ENCODE results near the gene NUBP1.
"Not testable (repeated sequence)": the region's sequence is repeated elsewhere in the genome, so short reads cannot be mapped to it uniquely, and the experiment has no call there.

Gene NUBP1

GRCh38 chr16:10752843-10753523 is 9.3 kb downstream of the NUBP1 start:
- DNase-seq, result peak; percentile 25

GRCh38 chr16:10753670-10754069 is 10.0 kb downstream of the NUBP1 start:
- DNase-seq, result no peak

- DNase-seq, result no peak
Observed at GRCh38 chr16:10754941-10755340, 11.3 kb downstream of the NUBP1 start.

GRCh38 chr16:10756574-10756973 is 12.9 kb downstream of the NUBP1 start:
- DNase-seq, result no peak

DNA sequence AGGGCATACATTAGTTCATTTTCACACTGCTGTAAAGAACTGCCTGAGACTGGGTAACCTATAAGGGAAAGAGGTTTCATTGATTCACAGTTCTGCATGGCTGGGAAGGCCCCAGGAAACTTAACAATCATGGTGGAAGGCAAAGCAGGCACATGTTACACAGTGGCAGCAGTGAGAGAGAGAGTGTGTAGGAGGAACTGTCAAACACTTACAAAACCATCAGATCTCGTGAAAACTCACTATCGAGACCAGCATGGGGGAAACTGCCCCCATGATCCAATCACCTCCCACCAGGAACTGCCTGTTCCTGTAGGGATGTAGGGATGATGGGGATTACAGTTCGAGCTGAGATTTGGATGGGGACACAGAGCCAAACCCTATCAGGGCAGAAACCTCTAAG is 17.2 kb downstream of the NUBP1 start:
- no peak for DNase-seq

DNA sequence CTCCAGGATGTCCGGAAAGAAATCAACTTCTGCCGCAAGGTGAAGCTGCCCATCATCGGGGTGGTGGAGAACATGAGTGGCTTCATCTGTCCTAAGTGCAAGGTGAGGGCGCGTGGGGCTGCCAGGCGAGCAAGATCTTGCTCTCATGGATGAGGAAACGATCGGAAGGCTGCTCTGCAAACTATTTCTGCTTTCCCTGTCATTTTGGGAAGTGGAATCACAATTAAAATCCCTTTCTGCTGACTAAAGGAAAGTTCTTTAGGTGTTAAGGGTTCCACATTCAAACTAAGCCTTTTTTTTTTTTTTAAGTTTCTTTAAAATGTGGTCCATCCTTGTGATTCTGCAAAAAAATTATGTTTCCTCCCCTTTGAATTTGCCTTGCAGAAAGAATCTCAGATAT is 17.7 kb downstream of the NUBP1 start:
- no peak for DNase-seq

DNA sequence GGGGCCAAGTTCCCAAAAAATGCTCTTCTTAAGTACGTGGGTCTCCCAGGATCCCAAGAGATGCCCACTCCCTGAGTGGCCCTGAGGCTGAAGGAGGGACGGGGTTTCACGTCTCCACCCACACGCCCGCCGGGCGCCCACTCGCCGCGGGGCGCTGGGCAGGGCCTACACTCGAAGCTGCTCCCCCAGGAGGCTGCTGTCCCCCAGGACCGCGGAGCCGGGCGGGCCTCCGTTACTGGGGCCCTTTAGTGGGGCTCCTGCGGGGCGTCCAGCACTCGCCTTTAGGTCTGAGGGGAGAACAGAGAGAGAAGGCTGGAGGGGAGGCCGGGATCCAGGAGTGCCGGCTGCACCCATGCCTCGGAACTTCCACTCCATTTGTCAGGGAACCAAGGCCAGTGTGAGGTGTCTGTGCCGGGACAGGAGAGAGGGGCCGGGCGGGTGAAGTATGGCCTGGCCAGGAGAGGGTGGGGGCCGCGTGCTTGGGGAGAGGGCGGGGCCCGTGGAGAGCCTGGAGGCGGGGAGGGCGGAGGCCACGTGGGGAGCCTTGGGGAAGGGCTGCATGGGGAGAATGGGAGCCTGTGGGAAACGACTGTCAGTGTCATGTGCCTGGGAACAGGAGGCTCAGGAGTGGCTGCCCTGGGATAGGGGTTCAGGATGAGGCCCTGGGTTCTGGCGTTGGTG is 18.8 kb downstream of the NUBP1 start:
- DNase-seq, result no peak

DNA sequence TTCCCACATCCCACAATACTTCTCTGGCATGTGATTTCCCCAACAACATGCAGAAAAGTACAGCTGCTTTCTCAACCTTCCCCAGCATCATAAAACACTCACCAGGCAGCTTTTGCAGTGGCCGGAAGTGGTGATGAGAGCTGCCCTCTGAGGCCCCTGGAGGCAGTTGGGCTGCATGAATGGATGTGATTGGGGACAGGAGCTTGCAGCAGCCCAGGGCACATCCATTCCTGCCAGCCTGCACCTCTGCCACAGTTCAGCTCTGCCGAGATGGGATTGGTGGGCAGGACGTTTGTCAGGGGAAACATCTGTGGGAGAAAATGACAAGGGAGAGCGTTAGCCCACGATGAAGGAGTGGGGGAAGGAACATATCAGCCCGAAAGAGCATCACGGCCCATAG is 19.8 kb downstream of the NUBP1 start:
- DNase-seq, result no peak

DNA sequence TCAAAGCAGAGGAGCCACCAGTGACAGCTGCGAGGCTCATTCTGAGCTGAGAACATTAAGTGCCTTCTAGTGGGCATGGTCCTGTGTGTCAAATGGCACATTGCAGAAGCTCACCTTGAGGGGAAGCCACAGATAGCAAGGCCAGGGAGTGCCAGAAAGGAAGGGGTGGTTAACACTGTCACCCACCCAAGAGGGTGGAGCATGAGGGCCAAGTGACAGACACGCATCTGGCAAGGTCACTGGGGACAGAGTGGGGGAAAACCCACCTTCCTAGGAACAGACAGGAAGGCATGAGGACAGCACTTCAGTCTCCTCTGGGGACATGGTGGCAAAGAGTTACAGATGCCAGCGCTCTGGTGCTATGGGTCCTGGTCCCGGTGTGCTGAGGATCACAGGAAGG is 22.1 kb downstream of the NUBP1 start:
- DNase-seq, result no peak

DNA sequence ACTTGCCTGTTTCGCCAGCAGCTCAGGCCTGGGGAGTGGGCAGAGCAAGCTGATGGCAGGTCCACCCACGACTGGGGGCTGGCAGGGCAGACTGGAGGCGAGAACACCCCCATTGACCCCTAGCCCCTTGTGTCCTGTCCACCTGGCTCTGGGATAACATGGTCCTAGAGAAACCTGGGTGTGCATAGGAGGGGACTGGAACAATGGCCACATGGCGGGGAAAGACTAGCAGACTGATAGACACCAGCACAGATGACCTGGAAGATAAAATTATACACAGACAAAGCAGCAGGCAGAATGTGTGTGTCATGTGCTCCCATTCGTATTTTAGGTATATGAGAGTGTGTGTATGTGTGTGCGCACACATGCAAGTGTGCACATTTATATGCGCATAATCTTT is 23.5 kb downstream of the NUBP1 start:
- DNase-seq, result no peak

DNA sequence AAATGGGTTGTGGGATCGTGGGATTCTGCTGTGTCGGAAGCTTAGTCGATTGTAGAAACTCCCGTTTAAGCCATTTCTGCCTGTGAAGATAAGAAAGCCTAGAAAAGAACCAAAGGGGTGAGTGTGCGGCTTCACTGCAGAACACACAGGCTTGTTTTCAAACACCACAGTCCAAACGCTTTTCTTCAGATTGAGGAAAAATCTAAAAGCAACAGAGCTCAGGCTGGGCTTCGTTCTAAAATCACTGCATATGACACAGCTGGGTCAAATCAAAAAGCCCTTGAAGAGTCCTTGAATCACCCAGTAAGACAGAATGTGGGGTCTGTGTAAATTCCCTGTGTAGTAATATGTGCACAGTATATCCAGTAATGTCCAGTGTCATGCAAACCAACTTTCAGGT is 25.7 kb downstream of the NUBP1 start:
- no peak for DNase-seq

DNA sequence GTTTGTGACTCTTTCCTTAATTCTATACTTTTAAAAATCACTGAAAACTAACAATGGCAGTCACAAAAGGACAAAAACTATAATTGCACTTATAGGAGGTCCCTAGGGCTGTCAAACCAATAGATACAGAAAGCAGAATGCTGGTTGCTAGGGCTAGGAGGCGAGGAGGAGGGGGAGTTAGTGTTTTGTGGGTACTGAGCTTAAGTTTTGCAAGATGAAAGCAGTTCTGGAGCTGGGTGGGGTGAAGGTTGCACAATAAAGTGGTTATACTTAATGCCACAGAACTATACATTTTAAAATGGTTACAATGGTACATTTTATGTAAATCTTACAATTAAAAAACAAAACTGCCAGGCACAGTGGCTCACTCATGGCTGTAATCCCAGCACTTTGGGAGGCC is 27.3 kb downstream of the NUBP1 start:
- peak; percentile 75 for DNase-seq

- no peak for DNase-seq
Observed at GRCh38 chr16:10776280-10776679, 32.6 kb downstream of the NUBP1 start.

- DNase-seq, result not testable (repeated sequence)
Observed at GRCh38 chr16:10776923-10777322, 33.3 kb downstream of the NUBP1 start.

DNA sequence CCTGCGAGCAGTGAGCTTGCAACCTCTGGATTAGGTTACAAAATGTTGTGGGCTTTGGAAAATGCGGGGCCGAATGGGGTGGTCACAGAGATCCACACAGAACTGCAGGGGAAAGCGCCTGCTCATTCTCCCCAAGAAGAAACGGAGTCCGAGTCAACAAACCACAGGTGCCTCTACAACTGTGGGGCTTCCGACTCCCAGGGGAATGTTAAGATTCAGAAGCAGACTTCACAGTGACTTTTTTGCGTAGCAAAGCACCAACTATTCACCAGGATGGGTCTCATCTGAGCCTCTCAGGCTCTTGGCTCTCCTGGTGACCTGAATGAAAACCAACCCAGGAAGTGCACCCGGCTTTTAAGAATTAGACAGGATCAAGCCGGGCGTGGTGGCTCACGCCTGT is 33.7 kb downstream of the NUBP1 start:
- no peak for DNase-seq

- DNase-seq, result not testable (repeated sequence)
Observed at GRCh38 chr16:10779908-10780307, 36.3 kb downstream of the NUBP1 start.

DNA sequence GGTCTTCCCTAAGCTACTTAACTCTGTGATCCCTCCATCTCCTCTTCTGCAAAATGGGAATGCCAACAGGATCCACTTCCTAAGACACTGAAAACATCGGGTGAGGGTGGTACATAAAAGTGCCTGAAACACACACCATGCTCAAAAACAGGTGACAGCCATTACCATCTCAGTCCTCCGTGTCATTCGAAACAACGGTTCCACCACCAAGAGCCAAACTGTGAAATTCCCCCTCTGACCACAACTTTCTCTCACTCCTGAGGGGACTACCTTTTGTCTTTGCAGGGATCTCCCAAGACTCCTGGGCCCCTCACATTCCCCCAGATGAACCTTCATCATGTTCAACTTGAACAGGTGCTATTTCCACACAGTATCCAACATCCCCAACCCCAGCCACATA is 37.0 kb downstream of the NUBP1 start:
- no peak for DNase-seq

GRCh38 chr16:10782628-10783027 is 39.0 kb downstream of the NUBP1 start:
- no peak for DNase-seq

DNA sequence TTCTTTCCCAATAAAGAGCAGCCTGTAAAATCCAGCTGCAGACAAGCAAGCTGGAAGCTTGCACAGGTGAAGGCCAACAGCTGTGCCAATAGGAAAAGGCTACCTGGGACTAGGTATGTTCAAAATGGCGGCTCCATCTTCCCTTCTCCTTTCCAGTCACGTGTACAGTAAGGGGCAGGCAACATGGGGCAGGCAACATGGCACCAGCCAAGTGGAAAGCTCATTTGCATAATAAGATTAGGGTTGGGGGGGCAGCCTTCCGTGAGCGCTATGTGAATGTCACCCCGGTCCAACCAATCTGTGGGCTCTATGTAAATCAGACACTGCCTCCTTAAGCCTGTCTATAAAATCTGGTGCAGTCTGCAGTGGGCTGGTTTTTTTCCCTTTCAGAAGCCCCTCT is 43.7 kb downstream of the NUBP1 start:
- DNase-seq, result no peak

DNA sequence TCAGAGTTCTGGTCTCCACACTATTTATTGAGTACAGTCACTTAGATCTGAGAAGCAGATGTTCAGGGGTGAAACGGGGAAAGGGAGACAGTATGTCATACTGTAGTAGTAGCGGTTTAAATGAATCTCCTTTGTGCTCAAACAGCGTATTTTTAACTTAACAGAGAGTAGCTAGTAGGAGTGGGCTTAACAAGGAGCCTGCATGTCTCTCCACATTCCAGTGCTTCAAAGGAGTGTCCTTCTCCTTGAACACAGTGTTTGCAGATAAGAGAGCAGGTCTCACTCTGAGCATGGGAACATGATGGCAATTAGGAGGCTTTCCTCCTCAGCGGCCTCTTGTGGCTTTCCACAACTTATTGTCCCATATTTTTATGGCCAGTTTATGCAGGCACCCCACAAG is 45.0 kb downstream of the NUBP1 start:
- DNase-seq, result not testable (repeated sequence)

DNA sequence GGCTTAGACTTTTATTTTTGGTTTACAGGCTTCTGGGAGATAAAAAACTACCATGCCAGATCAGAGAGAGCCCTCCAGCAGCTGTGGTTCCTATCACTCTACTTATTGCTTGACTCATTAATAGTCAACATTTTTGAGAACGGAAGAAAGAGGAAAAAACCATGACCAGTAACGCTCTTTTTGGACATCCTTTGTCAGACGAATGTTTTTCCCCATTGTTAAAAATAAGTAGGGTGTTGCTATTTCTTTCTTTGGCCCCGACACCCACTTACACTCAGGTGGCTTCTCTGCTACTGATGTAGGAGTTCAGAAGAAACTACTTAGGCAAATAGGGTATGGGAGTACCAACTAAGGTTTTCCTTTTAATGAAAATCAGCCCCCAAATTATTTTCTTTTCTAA is 47.4 kb downstream of the NUBP1 start:
- no peak for DNase-seq

DNA sequence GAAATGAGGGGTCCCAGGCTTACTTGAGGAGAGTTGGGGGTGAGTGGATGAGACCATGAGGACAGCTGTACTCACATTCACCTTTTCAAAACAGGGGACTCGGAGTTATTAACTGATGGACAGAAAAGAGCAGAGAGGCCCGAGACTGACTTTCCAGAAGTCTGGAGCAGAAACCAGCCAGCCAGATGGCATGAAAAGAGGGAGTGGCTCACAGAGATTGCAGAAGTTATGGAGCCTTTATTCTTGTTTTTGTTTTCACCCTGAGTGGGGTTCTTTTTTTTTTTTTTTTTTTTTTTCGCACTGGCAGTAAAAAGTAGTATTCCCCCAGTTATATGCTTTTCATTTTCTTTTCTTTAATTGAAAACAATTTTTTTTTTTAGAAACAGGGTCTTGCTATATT is 56.1 kb downstream of the NUBP1 start:
- no peak for DNase-seq

GRCh38 chr16:10805334-10805733 is 61.7 kb downstream of the NUBP1 start:
- no peak for DNase-seq

DNA sequence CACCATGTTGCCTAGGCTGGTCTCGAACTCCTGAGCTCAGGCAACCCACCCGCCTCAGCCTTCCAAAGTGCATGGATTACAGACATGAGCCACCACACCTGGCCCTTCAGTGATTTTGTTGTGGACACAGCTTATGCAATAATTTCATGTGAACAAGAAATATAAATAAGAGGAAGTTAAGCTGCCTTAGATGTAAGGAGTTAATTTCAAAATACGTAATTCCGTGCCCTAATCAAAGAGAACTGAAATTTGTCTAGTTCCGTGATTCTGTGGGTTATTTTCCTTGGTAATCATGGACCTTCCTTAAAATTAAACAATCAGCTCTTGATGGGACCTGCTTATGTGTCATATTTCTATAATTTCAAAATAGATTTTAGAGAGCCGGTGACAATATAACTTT is 63.1 kb downstream of the NUBP1 start:
- no peak for DNase-seq

DNA sequence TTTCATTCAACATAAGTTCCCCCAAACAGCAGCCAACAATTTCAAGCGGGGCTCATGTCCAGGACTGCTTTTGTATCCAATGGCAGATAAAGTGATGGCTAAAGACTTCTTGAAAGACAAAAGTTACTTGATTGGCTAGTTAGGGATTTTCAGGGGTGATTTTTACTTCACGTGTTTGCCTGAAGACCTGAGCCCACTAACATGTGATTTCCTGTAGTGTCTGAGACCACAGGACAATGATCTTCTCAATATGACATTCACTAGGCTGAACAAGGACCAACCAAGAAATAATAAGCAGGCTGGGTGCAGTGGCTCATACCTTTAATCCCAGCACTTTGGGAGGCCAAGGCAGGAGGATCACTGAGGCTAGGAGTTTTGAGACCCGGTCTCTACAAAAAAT is 64.6 kb downstream of the NUBP1 start:
- no peak for DNase-seq
